ENCODE measurements around the gene ANKMY1.

ANKMY1 gene

DNA sequence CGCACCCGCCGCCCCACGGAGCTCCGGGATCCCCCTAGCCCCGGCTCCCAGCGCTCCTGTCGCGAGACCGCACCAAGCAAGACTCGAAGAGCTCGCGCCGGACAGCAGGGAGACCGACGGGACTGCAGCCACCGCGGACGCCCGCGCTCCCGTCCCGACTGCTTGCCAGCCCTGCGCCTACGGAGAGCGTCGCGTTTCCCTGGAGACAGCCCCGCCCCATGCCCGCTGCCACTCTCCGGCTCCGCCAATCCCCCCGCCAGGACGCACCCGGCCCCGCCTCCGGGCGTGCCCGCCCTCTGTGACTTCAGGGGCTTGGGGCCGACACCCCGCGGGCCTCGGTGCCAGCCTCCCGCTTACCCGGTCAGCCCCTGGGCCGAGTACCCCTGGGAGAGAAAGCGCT, at the start of gene ANKMY1:
TSS of gene ANKMY1 (minus strand) at position 181 of the 400 bp plus-strand sequence. CDS start 653 bp downstream, outside the sequence.
- H3K27ac ChIP-seq = no peak within 1 kb of the TSS
- TF ChIP-seq, protein P1, sequence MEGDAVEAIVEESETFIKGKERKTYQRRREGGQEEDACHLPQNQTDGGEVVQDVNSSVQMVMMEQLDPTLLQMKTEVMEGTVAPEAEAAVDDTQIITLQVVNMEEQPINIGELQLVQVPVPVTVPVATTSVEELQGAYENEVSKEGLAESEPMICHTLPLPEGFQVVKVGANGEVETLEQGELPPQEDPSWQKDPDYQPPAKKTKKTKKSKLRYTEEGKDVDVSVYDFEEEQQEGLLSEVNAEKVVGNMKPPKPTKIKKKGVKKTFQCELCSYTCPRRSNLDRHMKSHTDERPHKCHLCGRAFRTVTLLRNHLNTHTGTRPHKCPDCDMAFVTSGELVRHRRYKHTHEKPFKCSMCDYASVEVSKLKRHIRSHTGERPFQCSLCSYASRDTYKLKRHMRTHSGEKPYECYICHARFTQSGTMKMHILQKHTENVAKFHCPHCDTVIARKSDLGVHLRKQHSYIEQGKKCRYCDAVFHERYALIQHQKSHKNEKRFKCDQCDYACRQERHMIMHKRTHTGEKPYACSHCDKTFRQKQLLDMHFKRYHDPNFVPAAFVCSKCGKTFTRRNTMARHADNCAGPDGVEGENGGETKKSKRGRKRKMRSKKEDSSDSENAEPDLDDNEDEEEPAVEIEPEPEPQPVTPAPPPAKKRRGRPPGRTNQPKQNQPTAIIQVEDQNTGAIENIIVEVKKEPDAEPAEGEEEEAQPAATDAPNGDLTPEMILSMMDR (IDR thresholded peaks at IDR 0.05) = no peak
- H3K4me3 ChIP-seq = peak within 1 kb of the TSS; percentile 75
- DNase-seq (ENCODE audit: low spot score) = peak; percentile 71

- Histone ChIP-seq H3K4me3 (no peak overlapping the region), H3K27ac (no peak overlapping the region)
- DNase-seq (ENCODE audit: low spot score) = no peak
- TF ChIP-seq, protein P1 (IDR thresholded peaks at IDR 0.05) = no peak
Observed at GRCh38 chr2:240605867-240606743, 48.3 kb upstream of the ANKMY1 start.

DNA sequence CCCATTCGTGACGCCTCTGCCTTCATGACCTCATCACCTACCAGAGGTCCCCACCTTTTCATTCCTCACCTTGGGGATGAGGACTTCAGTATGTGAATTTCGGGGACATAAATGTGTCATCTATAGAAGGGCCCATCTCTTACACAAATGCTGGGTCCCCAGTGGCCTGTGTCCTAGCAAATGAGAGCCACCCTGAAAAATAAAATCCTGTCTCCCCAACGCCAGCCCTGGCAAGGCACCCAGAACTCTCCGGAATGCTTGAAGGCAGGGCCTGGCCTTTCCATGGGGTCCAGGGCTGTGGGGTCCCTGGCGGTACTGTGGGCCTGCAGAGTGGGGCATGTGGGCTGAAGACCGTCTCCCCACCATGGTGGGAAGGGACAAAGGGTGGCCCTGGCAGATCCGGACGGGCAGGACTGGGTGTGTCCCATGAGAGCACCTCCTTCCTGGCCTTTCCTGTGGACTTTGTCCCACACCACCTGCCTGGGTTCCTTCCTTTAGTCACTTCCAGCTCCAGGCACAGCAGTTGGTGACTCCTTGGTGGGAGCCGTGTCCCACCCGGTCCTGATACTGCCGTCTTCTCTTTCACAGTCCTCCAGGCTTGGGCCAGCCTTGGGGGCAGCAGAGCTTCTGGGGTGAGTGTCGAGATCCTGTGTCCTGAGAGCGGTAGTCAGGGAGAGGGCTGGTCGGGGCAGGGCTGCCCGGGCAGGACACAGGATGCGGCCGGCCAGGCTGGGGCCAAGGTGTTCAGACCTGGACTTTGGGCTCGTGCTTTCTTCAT, 47.3 kb upstream of the ANKMY1 start:
- H3K27ac ChIP-seq = no peak overlapping the region
- no peak for DNase-seq (ENCODE audit: low spot score)
- TF ChIP-seq, protein P1 (IDR thresholded peaks at IDR 0.05) = no peak
- H3K4me3 ChIP-seq = no peak overlapping the region

- TF ChIP-seq, protein P1 (IDR thresholded peaks at IDR 0.05) = peak; percentile 17
- no peak overlapping the region for H3K4me3 ChIP-seq
- no peak overlapping the region for H3K27ac ChIP-seq
- DNase-seq (ENCODE audit: low spot score) = no peak
Observed at GRCh38 chr2:240604291-240604938, 46.6 kb upstream of the ANKMY1 start.

DNA sequence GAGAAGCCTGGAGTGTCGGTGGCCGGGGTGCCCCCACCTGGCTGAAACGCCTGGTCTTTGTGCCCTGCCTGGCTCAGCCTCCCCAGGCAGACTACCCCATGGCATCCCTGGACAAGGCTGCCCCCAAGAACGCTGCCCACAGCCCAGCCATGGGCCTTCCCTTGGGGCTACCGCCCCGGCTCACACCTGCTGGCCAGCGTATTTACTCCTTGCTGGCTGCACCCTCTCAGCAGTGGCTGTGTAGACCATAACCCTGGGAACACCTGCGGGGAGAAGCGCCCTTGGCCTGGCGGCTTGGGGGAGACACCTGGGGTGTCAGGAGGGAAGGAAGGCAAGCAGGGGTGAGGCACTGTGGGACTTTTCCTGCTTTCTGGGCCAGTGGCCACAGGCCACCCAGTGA, 46.1 kb upstream of the ANKMY1 start:
- no peak overlapping the region for H3K4me3 ChIP-seq
- no peak overlapping the region for H3K27ac ChIP-seq
- TF ChIP-seq, protein P1 (IDR thresholded peaks at IDR 0.05) = no peak
- no peak for DNase-seq (ENCODE audit: low spot score)

DNA sequence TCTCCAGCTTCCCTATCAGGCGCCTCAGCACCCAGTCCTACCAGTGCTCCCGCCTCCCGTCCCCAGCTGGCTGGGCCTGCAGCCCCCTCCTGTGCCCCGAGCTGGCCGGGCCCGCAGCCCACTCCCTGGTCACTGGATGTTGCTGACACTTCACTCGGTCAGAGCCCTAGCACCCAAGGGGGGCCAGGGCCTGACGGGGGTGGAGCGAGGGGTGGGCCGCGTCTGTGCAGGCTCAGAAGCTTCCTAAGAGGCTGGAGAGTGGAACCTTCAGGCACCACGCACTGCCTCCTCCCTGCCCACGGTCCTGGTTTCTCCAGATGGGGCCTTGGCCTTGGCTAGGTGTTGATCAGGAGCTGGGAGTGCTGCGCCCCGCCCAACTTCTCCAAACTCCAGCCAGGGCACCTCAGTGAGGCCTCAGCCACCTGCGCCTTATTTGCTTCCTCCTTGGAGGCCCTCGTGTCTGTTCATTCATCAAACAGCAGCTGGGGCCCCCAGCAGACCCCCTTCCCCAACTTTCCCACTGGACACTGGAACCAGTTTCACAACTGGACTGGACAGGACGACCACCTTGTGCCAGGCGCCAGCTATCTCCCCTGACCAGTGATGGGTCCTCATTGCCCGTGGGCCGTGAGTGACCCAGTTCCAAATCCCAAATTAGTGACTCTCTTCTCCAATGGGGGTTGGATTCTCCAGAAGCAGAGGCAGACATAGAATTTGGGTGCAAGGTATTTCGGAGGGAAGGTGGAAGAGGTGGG, 45.5 kb upstream of the ANKMY1 start:
- H3K4me3 ChIP-seq = no peak overlapping the region
- DNase-seq (ENCODE audit: low spot score) = no peak
- TF ChIP-seq, protein P1 (IDR thresholded peaks at IDR 0.05) = no peak
- H3K27ac ChIP-seq = no peak overlapping the region
